HG03039 (cell line): ENCODE results near the gene EPB41L4A.

ENCODE experiments used
- ATAC-seq: cut with Tn5 transposase; IDR thresholded peaks from one replicate; pipeline ENCODE4 v1.9.1; 2021; ENCODE audit warnings: mild to moderate bottlenecking, moderate library complexity; ENCODE audit not compliant: unreplicated experiment

The EPB41L4A gene

GRCh38 chr5:112316006-112316405 is 103.1 kb downstream of the EPB41L4A start:
- ATAC-seq = no peak

GRCh38 chr5:112312295-112313275 is 106.5 kb downstream of the EPB41L4A start:
- ATAC-seq = no peak

GRCh38 chr5:112310746-112311145 is 108.3 kb downstream of the EPB41L4A start:
- no peak for ATAC-seq

- ATAC-seq = no peak
Measured at GRCh38 chr5:112308608-112309007, 110.5 kb downstream of the EPB41L4A start.

- no peak for ATAC-seq
Measured at GRCh38 chr5:112306956-112307355, 112.1 kb downstream of the EPB41L4A start.

- ATAC-seq = no peak
Measured at GRCh38 chr5:112304743-112305142, 114.3 kb downstream of the EPB41L4A start.

GRCh38 chr5:112303685-112304084 is 115.4 kb downstream of the EPB41L4A start:
- no peak for ATAC-seq

GRCh38 chr5:112294126-112294525 is 125.0 kb downstream of the EPB41L4A start:
- no peak for ATAC-seq

GRCh38 chr5:112293587-112293986 is 125.5 kb downstream of the EPB41L4A start:
- ATAC-seq = no peak

GRCh38 chr5:112290691-112291090 is 128.4 kb downstream of the EPB41L4A start:
- no peak for ATAC-seq

- ATAC-seq = no peak
Measured at GRCh38 chr5:112289465-112289864, 129.6 kb downstream of the EPB41L4A start.

GRCh38 chr5:112283943-112284929 is 134.8 kb downstream of the EPB41L4A start:
- no peak for ATAC-seq

GRCh38 chr5:112283034-112283582 is 136.0 kb downstream of the EPB41L4A start:
- no peak for ATAC-seq

GRCh38 chr5:112279082-112279481 is 140.0 kb downstream of the EPB41L4A start:
- ATAC-seq = no peak

GRCh38 chr5:112276991-112277390 is 142.1 kb downstream of the EPB41L4A start:
- no peak for ATAC-seq

GRCh38 chr5:112275671-112276070 is 143.4 kb downstream of the EPB41L4A start:
- no peak for ATAC-seq

- ATAC-seq = peak; percentile 70
Measured at GRCh38 chr5:112270299-112271293, 148.5 kb downstream of the EPB41L4A start.

GRCh38 chr5:112267231-112267630 is 151.8 kb downstream of the EPB41L4A start:
- ATAC-seq = no peak

- no peak for ATAC-seq
Measured at GRCh38 chr5:112264666-112265065, 154.4 kb downstream of the EPB41L4A start.

- no peak for ATAC-seq
Measured at GRCh38 chr5:112264151-112264550, 154.9 kb downstream of the EPB41L4A start.
